HG02981 (cell line): ENCODE measurements around the gene UNC5C.

ENCODE experiments used
- ATAC-seq: cut with Tn5 transposase; IDR thresholded peaks from one replicate; pipeline ENCODE4 v1.9.1; 2021; ENCODE audit warnings: mild to moderate bottlenecking, moderate library complexity; ENCODE audit not compliant: unreplicated experiment

UNC5C gene

DNA sequence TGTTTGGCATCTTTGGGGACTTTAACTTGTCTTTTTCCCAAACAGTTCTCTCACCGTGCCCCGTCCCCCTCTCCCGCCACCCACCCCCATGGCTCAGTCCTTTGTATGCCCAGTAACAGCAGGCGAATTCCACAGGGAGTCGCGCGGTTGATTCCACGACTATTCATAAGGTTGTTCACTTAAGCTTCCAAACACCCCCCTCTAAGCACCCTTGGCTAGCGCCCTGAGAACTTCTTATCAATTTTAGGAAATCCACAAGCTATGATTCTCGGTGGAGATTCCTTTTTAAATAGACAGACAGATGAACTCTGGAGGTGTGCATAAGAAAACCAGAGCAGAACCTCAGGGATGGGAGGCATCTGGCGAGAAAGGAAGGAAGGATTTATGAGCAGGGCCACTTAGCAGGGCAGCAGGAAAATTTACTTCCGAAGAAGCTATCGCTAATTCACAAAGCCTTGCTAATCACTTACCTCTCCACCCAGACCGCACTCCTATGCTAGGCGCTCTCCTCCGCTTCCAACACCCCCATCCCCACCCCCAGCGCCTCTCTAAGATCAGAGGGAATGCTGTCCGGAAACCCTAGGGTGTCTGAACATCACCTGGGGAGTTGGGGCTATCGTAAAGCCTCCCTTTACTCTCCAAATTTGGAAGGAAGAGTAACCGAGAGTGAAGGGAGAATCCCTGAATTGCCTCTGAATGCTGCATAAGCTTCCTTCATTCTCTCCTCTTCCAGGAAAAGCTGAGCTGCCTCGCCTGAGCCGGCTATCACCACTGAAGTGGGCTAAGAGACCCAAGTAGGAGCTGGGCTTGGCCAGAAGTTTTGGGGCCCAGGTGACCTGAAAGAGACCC is 1.7 kb downstream of the UNC5C start:
- ATAC-seq: no peak

DNA sequence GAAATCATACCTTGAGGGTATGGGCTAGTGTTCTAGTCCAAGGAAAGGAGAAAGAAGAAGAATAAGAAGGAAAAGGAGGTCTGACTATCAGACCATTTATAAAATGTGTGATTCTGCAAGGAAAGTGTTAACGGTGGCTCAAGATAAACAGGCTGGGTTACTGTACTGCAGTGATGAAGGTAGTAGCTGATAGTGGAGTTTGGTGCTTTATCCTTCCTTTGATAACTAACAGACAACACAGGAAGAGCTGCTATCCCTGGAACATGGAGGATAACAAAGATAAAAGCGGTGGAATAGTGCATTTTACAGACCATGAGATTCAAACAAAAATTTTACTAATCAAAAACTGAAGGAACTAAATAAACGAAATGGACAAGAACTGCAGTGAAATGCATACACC is 2.6 kb downstream of the UNC5C start:
- no peak for ATAC-seq

DNA sequence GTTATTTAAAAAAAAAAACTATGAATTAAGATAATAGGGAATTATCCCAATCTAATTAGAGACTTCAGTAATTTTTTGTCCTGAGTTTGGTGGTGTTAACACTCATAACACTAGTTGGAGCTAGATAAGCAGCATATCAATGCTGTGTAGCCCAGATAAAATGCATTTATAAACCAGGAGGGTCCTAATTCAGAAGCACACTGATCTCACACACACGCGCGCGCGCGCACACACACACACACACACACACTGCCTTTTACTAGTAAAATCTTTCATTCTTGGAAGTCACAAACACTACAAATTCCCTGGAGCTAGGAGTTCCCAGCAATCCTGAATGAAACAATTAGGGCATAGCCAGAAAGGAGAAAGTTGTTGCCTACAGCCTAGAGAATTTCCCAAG is 3.2 kb downstream of the UNC5C start:
- ATAC-seq: no peak

DNA sequence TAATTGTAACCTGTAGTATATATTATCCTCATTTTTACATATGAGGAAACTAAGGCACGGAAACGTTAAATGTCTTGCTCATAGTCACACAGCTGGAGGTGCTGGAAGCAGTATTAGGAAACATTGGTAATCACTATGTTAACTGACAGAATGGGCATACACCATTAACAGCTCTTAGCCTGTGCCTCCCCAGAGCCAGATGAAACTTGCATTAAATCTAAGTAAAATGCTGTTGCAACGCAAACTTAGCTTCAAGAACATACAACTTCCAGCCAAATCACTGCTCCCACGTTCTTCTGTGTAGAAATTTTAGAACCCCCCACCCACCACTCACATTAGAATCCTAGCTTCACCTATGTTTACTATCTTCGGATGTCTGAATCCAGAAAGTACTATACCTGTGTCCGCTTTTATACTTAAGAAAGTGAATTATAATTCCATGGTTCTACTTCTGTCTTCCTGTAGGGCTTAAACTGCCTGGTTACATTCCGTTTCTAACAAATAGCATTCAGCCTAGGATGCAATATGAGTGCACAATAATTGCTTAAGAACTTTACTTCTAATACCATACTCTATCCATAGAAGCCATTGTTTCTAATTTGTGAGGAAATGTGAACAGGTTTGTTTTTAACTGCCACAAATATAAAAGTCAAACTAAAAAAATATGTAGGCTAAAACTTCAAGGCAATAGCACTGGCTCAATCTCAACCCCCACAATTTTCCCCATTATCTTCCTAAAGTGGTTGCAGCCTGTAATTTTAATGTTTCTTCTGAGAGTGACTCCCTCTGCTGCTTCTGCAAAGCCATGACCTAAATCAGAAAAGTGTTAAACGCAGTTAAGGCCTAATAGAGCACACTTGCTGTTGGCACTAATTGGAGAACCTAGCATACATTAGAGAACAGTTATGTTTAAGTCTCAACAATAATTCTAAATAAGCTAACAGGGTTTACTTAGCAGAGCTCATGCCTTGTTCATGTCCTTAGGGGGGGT is 4.4 kb downstream of the UNC5C start:
- ATAC-seq: no peak

DNA sequence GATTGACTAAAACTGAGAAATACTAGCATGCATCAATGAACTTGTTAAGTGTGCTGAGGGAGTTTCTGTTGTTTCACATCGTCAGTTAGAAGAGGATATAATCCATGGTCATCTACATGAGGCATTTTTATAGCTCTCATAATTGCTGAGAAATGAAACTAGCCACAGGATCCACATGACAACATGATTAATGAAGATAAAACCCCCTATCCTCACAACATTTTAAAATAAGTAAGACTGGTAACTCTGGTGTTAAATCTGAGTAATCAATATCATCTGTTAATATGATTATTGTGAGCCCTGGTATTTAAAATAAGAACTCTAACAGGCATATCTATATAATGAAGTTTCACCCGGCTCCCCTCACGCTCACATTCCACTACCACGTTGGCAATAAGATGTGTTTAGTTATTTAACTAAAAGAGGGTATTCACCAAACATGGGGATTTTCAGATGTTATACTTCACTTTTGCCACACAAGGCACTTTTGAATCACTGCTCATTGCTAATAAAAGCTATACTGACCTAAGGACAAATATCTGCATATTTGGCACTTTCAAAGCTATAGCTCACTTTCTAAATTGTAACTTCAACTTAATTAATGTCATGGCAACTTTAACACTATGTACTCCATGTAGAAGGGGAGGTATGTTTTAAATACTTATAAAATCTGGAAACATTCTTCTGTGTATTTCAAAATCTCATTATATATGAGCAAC is 6.7 kb downstream of the UNC5C start:
- peak; percentile 83 for ATAC-seq

DNA sequence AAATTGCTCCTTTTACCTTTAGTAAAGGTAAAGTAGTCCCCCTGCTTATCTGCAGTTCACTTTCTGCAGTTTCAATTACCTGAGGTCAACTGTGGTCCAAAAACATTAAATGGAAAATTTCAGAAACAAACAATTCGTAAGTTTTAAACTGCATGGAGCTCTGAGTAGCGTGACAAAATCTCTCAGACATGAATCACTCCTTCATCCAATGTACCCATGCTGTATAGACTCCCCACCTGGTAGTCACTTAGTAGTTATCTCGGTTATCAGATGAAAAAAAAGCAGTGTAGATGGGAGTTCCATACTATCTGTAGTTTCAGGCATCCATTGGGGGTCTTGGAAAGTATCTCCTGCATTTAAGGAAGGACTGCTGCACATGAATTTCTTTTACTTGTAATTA is 7.7 kb downstream of the UNC5C start:
- ATAC-seq: no peak

DNA sequence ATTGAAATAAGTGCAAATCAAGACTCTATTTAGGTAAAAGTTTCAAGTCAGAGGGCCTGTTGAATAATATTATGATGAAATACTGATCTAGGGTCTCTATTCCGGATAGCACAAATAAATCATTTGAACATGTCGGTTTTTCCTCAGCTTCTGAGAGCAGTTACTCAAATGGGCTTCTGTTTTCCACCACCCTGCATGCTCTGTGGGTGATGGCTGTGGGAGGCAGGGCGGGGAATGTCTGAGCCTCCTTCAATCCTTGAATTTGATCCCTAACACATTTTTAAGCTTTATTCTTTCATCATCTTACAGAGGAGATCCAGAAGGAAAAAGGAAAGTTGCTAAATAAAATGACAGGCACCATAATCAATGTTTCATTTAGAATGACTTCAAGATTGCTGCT is 8.5 kb downstream of the UNC5C start:
- ATAC-seq: no peak

DNA sequence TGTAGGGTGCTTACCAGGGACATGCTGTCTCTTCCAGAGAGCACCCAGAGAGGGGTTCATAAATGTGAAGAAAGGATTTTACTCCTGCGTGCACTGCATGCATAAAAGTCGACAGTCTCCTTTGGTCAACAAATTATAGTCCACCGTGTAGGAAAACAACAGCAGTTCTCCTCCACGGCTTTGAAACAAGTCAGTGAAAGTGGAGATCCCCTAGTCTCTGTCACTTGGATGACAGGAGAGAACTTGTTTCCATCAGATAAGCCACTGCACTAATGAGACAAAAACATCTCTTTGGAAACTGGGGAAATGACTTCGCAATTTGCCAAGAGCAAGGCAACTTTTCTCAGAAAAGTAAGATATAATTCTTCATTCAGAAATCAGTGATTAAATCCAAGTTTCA is 9.7 kb downstream of the UNC5C start:
- ATAC-seq: no peak

DNA sequence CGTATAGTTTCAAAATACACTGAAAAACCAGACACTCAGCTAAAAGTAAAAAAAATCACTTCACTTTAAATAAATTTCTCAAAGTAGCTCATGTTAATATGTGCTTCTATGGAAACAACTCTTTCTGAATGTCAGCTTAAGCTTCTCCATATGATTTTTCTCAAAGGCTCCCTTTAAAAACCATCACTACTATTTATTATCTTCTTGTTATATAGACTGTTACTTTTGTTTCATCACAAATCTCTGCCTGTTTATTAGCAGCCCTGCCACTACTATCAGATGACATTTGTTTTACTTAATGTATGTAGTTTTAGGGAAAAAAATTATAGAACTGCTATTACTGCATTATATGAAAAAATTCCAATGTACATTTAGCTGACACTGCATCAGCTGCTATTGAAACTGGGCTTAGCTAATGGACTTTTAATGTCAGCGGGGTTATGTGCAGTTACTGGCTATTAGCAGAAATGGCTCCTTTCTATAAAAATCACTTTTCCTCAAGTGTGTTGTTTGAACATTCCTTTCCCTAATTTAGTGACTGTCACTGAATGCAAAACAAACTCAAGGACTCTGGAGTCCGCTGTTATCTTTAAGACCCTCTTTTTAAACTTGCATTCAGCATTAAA is 10.8 kb downstream of the UNC5C start:
- ATAC-seq: no peak

DNA sequence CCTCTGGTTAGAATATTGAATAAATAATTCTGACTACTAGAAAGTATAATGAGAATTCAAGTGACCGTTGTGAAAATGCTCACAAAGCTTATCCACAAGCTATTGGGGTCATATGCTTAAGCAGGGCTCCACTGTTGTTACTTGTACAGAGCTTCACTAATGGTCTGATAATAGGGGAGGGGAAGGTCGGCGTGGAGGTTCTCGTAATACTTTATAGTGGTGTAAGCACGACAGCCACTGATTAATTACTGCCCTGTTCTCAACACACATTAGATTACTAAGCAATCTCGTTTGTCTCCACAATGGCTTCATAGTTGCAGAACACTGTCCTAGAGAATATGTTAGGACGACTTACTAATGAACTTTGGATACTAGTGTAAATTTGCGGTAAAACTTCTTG is 11.6 kb downstream of the UNC5C start:
- ATAC-seq: no peak

DNA sequence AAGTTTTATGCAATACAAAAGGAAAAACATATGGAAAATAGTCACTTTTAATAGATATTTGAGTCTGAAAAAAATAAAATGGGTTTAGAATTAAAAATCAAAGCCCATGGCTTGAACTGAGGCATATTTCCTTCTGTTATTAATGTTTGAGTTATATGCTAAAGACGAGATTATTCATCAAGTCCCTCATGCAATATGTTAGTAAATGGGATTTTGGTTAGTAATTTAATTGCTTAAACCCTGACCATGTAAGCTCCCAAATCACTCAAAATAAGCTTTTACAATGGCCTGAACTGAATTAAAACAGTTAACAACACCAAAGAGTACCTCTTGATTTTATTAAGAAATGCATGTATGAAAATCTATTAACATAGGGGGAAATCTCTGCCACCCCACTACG is 12.1 kb downstream of the UNC5C start:
- ATAC-seq: no peak

DNA sequence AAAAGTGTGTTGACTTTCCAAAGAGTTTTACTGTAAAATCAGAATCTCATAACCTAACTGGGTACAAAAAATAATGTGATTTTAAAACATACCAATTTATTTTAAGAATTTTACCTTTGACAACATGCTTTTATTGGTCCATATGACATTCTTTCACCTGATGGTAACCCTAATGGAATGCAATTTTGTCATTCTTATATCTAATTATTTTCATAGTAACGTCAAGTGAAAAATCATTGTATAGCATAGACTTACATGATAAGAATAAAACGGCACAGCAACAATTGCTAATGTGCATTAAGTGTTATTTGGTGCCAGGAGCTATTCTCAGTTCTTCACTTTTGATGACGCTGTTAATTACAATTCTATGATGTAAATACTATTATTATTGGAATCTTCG is 13.6 kb downstream of the UNC5C start:
- ATAC-seq: no peak

DNA sequence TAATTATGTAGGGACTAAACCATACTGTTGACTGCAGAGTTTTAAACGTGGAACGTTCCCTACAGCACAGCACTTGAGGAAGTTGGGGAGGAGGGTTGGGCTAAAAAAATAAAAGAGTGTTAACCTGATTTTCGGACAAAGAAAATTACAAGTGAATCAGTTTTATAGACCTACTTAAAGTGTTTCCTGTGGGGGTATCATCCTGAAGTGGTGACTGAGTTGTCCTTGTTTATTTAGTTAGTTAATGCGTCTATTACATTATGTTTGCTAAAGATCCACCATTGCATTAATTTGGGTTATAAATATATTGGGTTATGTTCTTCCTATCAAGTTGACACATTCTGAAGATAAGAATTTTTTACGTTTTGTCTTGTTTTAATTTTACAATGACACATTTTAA is 14.7 kb downstream of the UNC5C start:
- ATAC-seq: no peak

DNA sequence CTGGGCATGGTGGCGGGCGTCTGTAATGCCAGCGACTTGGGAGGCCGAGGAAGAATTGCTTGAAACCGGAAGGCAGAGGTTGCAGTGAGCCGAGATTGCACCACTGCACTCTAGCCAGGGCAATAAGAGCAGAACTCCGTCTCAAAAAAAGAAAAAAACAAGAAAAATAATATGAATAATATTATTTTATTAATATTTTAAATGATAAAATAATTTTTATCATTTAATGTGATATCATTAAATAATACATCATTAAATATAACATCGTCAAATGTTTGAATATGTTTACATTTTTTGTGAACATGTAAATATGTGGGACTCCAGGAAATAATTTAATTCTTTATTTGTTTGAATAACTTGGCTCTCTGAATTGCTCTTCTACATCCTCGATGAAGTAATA is 15.5 kb downstream of the UNC5C start:
- no peak for ATAC-seq

DNA sequence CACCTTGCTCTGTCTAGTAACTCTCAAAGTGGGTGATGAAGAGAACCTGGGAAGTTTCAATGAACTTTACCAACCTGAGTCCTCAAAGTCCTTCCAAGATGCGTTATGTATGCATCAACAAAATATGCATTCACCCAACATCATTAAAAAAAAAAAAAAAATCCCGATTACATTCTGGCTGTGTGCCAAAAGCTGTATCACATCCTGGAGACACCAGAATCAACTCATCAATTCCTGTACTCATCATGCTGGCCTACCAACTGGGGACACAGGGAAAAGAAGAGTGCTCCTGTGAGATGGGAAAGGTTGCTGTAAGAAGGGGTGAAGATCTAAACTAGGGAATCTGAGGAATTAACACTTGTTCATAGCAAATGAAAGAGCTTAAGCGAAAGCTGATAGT is 16.5 kb downstream of the UNC5C start:
- ATAC-seq: no peak

DNA sequence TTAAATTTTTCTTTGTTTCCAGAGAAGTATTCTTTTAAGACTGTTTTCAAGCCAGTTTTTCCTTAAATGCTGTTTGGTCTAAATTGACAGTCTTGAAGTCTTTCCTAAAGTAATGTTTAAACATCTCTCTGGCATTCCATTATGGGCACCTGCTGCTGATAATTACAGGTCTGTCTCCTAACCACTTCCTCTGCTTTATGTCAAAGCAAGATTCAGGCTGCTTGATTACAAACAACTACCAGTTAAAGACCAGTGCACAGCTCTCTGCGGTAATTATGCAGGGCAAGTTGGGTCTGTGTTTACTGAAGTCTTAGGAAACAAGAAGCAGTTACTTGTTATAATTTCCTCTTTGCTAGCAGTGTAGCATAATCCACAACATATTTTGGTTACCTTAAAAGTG is 17.6 kb downstream of the UNC5C start:
- ATAC-seq: no peak

DNA sequence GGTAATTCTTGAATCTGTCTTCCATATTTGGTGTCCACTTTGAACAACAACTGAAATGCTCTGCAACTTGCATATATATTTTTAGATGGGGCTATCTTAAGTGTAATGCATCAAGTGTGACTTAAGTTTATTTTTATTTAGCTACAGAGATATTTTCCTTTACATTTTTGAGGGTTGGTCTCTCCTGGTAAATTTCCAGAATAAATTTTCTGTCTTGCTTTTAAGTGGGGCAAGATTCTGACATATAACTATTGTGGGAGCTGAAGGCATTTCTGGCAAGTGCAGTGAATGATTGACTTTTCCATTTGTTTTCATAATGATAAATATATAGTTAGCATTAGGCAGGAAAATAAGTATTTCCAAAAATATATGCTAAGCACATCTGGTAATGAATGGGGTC is 18.8 kb downstream of the UNC5C start:
- no peak for ATAC-seq

DNA sequence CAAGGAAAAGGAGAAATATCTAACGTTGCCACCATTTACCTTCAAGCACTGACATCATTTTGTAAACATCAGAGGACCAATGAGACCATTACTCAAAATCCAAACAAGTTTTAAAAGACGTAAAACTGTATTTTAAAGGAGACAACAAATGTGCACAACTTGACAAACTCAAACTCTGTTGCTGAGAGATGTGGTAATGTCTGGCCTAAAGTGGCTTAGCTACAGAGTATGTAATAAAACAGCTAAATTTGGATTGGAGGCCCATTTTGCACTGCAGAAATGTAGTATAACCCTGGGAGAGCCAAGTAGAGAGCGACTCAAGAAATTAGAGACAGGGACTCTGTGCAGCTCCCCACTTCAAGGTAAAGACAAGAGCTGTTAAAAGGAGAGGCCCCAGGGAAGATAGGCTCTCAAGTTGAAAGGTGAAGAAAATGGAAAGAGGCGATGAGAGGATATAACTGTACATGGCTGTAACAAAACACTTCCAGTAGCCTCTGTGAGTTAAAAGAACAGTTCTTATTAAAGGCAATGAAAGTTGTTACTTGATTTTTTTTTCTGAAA is 20.3 kb downstream of the UNC5C start:
- ATAC-seq: no peak

DNA sequence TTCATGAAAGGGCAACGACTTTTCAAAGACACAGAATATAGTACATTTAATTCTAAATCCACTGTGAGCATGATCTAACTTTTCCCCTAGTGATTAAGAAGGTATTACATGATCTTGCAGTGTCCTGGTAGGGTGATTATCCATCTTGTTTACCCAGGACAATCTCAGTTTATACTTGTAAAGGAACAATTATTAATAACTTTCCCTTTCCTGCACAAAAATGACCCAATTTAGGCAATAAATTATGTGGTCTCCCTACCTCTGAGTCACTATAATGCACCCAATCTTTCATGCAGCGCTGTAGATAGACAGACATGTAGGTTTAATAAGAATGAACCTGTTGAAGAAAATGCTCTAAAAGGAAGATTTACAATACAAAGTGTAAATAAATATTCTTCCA is 22.7 kb downstream of the UNC5C start:
- no peak for ATAC-seq

DNA sequence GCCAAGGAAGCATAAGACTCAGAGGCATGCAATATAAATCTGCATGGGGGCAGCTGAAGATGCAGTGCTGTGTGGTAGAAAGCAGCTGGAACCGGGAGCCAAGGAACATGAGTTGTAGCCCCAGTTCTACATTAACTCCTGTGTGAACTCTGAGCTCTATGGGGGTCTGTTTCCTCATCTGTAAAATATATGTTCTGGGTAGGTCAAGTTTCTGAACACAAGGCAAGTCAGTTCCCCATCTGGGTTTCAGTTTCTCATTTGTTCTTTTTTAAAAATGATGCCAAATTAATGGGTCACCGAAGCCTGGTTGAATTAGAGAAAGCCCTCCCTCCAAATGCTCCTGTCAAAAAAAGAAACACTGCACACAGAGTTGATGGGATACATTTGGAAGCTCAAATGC is 24.0 kb downstream of the UNC5C start:
- ATAC-seq: no peak

DNA sequence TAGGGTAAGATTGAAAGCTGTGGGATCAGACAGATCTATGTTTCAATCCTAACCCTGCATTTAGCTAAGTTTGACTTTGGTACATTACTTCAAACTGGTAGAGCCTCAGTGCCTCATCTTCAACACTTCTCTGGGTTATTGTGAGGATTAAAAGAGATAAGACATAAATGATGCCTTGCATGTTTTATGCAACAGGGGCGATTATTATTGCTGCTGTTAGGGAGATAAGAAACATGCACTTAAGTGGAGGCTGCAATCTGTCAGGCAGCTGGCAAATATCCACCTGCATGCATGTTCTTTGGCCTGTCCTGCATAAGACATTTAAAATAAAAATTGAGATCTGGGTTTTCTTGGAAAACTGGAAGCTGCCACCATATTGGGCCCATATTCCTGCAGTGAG is 24.6 kb downstream of the UNC5C start:
- ATAC-seq: no peak
